Bronchus fibroblast of lung (primary cell): ENCODE results near the gene FAM110A. TPM values are rescaled to one million over a fixed set of nuclear protein-coding genes. Genes with fewer than 3 reads are reported as not detected.

ENCODE experiments used
- total RNA-seq: library from RNA; depleted of rRNA; stranded (reverse); fragments of >200 nt; gene quantifications from 2 replicates; pipeline ENCODE4 v1.2.3, GENCODE V29; 2015

The FAM110A gene
- 9.1 and 9.8 TPM in 2 replicates for total RNA-seq

DNA sequence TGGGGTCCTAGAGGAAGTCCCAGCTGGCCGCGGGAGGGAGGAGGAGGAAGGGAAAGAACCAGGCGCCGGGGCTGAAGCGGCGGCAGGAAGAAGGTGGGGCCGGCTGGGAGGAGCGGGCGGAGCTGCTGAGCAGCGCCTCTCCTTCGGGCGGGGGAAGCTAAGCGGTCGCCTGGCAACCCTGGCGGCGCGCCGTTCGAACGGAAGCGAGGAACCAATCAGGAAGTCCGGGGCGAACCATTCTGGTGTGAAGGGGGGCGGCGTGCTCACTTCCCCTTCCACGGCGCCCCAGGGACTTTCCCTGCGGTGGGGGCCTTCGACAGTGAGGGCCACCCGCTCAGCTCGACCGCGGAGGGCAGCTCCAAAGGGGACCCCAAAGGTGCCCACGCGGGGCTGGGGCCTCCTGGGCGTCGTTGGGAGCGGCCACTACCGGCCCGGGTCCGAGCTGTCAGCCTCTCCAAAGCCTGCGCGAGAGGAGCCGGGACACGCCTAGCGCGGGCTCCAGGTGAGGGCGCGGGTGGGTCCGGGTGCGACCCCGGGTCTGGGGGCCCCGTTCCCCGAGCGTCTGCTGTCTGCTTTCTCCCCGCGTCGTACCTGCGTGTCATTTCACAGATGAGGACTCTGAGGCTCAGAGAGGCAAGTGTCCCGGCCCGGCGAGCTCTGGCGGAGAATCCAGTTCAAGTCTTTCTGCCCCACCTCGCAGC lies at the start of gene FAM110A:
TSS of gene FAM110A (plus strand) at position 266 of the 701 bp plus-strand sequence. CDS start 11,090 bp downstream, outside the sequence.

Other genes with a start within 250 kb of the FAM110A start
- under 0.01 TPM in 1 of 2 replicates, not detected in the other for gene TCF15, start 223.4 kb upstream of the FAM110A start, total RNA-seq
- 34.5 and 39.0 TPM in 2 replicates for gene SRXN1, start 180.5 kb upstream of the FAM110A start, total RNA-seq
- gene SCRT2, start 157.9 kb upstream of the FAM110A start, total RNA-seq, result not detected in 2 replicates
- gene SLC52A3, start 65.2 kb upstream of the FAM110A start, total RNA-seq, result not detected in 2 replicates
- under 0.01 TPM in 1 of 2 replicates, not detected in the other for gene ANGPT4, start 82.6 kb downstream of the FAM110A start, total RNA-seq
- 0.17 TPM in 1 of 2 replicates, not detected in the other for gene RSPO4, start 168.6 kb downstream of the FAM110A start, total RNA-seq